ENCODE data around the gene RAPGEF6.

- no peak for TF ChIP-seq CTCF (IDR thresholded peaks at IDR 0.05; ENCODE audit: low read depth, low read length, poor library complexity, severe bottlenecking)
- TF ChIP-seq EZH2phosphoT487 (IDR thresholded peaks at IDR 0.05; ENCODE audit: borderline replicate concordance, low read length), result no peak
Measured at GRCh38 chr5:131608597-131608996, 26.4 kb downstream of the RAPGEF6 start.
